WTC11 (cell line): ENCODE results near the gene SULT2B1. TPM values are rescaled to one million over a fixed set of nuclear protein-coding genes. Genes with fewer than 3 reads are reported as not detected.

Experiments used
- ATF1 ChIP-seq: sonication (generic); formaldehyde crosslinking; IDR thresholded peaks from 2 replicates; pipeline ENCODE4 v1.8.1; 2023; ENCODE audit warnings: mild to moderate bottlenecking, moderate library complexity, missing genetic modification reagents
- ELF4 ChIP-seq: sonication (generic); formaldehyde crosslinking; IDR thresholded peaks from 2 replicates; pipeline ENCODE4 v1.8.1; 2022; ENCODE audit warnings: low read depth, mild to moderate bottlenecking, moderate library complexity, missing genetic modification reagents
- ESRRA ChIP-seq: sonication (generic); formaldehyde crosslinking; IDR thresholded peaks from 2 replicates; pipeline ENCODE4 v1.8.1; 2022; ENCODE audit warnings: mild to moderate bottlenecking, missing genetic modification reagents, borderline replicate concordance
- KAT7 ChIP-seq: sonication (generic); formaldehyde crosslinking; IDR thresholded peaks from 2 replicates; pipeline ENCODE4 v1.8.1; 2023; ENCODE audit warnings: missing genetic modification reagents, mild to moderate bottlenecking, borderline replicate concordance
- MYBL2 ChIP-seq: sonication (generic); formaldehyde crosslinking; IDR thresholded peaks from 2 replicates; pipeline ENCODE4 v1.8.1; 2023; ENCODE audit warnings: mild to moderate bottlenecking, moderate library complexity, missing genetic modification reagents
- NR2C2 ChIP-seq: sonication (generic); formaldehyde crosslinking; IDR thresholded peaks from 2 replicates; pipeline ENCODE4 v1.8.0; 2022; ENCODE audit warnings: mild to moderate bottlenecking, missing genetic modification reagents
- OVOL2 ChIP-seq: fragments of 250-450 bp; sonication (Bioruptor Pico); IDR thresholded peaks from 2 replicates; pipeline ENCODE4 v1.9.0; 2021; ENCODE audit warnings: mild to moderate bottlenecking, borderline replicate concordance
- RELA ChIP-seq: sonication (generic); formaldehyde crosslinking; IDR thresholded peaks from 2 replicates; pipeline ENCODE4 v1.8.1; 2022; ENCODE audit warnings: missing genetic modification reagents, mild to moderate bottlenecking, borderline replicate concordance
- TEAD1 ChIP-seq: sonication (generic); formaldehyde crosslinking; IDR thresholded peaks from 2 replicates; pipeline ENCODE4 v1.8.0; 2022; ENCODE audit warnings: mild to moderate bottlenecking, missing genetic modification reagents
- TEAD4 ChIP-seq: sonication (generic); formaldehyde crosslinking; IDR thresholded peaks from 2 replicates; pipeline ENCODE4 v1.8.0; 2022; ENCODE audit warnings: mild to moderate bottlenecking, missing genetic modification reagents
- ZNF121 ChIP-seq: sonication (generic); formaldehyde crosslinking; IDR thresholded peaks from 2 replicates; pipeline ENCODE4 v1.8.0; 2023; ENCODE audit warnings: missing genetic modification reagents
- ZNF416 ChIP-seq: fragments of 250-450 bp; sonication (Bioruptor Pico); IDR thresholded peaks from 2 replicates; pipeline ENCODE4 v1.9.0; 2021; ENCODE audit warnings: mild to moderate bottlenecking, inconsistent platforms
- ZNF671 ChIP-seq: fragments of 250-450 bp; sonication (Bioruptor Pico); IDR thresholded peaks from 2 replicates; pipeline ENCODE4 v1.8.0; 2021; ENCODE audit warnings: mild to moderate bottlenecking
- total RNA-seq: library from RNA; stranded (reverse); gene quantifications from 3 replicates; pipeline ENCODE4 v1.2.3, GENCODE V29; 2021
- TF ChIP-seq, protein P1 (sequence below): sonication (generic); formaldehyde crosslinking; IDR thresholded peaks from 2 replicates; pipeline ENCODE4 v1.8.1; 2023; ENCODE audit warnings: mild to moderate bottlenecking, missing genetic modification reagents, borderline replicate concordance
- TF ChIP-seq, protein P2 (sequence below): fragments of 250-450 bp; sonication (Bioruptor Pico); IDR thresholded peaks from 2 replicates; pipeline ENCODE4 v1.9.0; 2021; ENCODE audit warnings: mild to moderate bottlenecking
- TF ChIP-seq, protein P3 (sequence below): sonication (generic); formaldehyde crosslinking; conservative IDR thresholded peaks from 2 replicates; pipeline ENCODE4 v1.8.1; 2022; ENCODE audit warnings: mild to moderate bottlenecking, missing genetic modification reagents
- TF ChIP-seq, protein P4 (sequence below): fragments of 250-450 bp; sonication (Bioruptor Pico); IDR thresholded peaks from 2 replicates; pipeline ENCODE4 v2.1.2; 2022; ENCODE audit warnings: mild to moderate bottlenecking, moderate library complexity
- TF ChIP-seq, protein P5 (sequence below): sonication (generic); formaldehyde crosslinking; IDR thresholded peaks from 2 replicates; pipeline ENCODE4 v1.8.0; 2022; ENCODE audit warnings: mild to moderate bottlenecking, missing genetic modification reagents
- TF ChIP-seq, protein P6 (sequence below): fragments of 200-600 bp; IDR thresholded peaks from 2 replicates; pipeline ENCODE4 v1.8.0; 2022; ENCODE audit warnings: antibody characterized with exemption
- TF ChIP-seq, protein P7 (sequence below): sonication (generic); formaldehyde crosslinking; IDR thresholded peaks from 2 replicates; pipeline ENCODE4 v1.8.0; 2023; ENCODE audit warnings: mild to moderate bottlenecking, missing genetic modification reagents
- TF ChIP-seq, protein P8 (sequence below): fragments of 250-450 bp; sonication (Bioruptor Pico); IDR thresholded peaks from 2 replicates; pipeline ENCODE4 v1.9.0; 2021; ENCODE audit warnings: moderate library complexity, mild to moderate bottlenecking, inconsistent platforms, borderline replicate concordance

The SULT2B1 gene
- total RNA-seq, 1 experiment from 2014 or later = 0.96 TPM

DNA sequence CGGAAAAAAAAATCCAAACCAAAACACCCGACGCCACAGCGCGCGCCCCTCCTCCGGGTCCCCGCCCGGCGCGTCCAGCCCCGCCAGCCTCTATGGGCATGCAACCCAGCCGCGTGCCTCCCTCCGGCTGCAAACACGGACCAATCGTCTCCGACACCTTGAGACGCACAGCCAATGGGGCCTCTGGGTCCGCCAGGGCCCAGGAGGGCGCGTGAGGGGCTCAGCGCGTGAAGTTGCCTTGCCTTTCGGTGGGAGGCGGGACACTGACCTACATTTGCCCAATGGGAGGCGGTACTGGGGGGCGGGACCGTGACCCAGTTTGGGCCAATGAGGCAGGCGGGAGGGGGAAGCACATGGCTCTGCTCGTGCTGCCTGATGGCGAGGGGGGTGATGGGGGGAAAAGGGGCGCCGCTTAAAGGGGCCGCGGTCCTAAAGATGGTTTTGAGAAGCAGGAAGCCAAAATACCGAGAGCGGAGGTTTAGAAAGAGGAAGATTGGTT is 85.5 kb downstream of the SULT2B1 start (continued):
- TF ChIP-seq ESRRA (CRISPR knock-in tag) = peak; percentile 86; the same call in 1 of the 2 replicates
- no peak for TF ChIP-seq RELA (CRISPR knock-in tag)
- TF ChIP-seq KAT7 (CRISPR knock-in tag) = no peak
- TF ChIP-seq, protein P1, sequence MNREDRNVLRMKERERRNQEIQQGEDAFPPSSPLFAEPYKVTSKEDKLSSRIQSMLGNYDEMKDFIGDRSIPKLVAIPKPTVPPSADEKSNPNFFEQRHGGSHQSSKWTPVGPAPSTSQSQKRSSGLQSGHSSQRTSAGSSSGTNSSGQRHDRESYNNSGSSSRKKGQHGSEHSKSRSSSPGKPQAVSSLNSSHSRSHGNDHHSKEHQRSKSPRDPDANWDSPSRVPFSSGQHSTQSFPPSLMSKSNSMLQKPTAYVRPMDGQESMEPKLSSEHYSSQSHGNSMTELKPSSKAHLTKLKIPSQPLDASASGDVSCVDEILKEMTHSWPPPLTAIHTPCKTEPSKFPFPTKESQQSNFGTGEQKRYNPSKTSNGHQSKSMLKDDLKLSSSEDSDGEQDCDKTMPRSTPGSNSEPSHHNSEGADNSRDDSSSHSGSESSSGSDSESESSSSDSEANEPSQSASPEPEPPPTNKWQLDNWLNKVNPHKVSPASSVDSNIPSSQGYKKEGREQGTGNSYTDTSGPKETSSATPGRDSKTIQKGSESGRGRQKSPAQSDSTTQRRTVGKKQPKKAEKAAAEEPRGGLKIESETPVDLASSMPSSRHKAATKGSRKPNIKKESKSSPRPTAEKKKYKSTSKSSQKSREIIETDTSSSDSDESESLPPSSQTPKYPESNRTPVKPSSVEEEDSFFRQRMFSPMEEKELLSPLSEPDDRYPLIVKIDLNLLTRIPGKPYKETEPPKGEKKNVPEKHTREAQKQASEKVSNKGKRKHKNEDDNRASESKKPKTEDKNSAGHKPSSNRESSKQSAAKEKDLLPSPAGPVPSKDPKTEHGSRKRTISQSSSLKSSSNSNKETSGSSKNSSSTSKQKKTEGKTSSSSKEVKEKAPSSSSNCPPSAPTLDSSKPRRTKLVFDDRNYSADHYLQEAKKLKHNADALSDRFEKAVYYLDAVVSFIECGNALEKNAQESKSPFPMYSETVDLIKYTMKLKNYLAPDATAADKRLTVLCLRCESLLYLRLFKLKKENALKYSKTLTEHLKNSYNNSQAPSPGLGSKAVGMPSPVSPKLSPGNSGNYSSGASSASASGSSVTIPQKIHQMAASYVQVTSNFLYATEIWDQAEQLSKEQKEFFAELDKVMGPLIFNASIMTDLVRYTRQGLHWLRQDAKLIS = 0 out of 2 replicates have a peak, but pooled peaks have one; percentile 41
- TF ChIP-seq ZNF121 (CRISPR knock-in tag) = no peak
- TF ChIP-seq, protein P2, sequence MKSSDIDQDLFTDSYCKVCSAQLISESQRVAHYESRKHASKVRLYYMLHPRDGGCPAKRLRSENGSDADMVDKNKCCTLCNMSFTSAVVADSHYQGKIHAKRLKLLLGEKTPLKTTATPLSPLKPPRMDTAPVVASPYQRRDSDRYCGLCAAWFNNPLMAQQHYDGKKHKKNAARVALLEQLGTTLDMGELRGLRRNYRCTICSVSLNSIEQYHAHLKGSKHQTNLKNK (CRISPR knock-in tag) = no peak
- peak; percentile 73; the same call in 1 of the 2 replicates for TF ChIP-seq ELF4 (CRISPR knock-in tag)
- TF ChIP-seq MYBL2 = peak; percentile 87
- TF ChIP-seq, protein P3, sequence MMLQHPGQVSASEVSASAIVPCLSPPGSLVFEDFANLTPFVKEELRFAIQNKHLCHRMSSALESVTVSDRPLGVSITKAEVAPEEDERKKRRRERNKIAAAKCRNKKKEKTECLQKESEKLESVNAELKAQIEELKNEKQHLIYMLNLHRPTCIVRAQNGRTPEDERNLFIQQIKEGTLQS (CRISPR knock-in tag) = peak; percentile 64; the same call in 1 of the 2 replicates
- no peak for TF ChIP-seq ZNF416
- TF ChIP-seq, protein P4, sequence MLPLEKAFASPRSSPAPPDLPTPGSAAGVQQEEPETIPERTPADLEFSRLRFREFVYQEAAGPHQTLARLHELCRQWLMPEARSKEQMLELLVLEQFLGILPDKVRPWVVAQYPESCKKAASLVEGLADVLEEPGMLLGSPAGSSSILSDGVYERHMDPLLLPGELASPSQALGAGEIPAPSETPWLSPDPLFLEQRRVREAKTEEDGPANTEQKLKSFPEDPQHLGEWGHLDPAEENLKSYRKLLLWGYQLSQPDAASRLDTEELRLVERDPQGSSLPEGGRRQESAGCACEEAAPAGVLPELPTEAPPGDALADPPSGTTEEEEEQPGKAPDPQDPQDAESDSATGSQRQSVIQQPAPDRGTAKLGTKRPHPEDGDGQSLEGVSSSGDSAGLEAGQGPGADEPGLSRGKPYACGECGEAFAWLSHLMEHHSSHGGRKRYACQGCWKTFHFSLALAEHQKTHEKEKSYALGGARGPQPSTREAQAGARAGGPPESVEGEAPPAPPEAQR (CRISPR knock-in tag) = no peak
- TF ChIP-seq, protein P5, sequence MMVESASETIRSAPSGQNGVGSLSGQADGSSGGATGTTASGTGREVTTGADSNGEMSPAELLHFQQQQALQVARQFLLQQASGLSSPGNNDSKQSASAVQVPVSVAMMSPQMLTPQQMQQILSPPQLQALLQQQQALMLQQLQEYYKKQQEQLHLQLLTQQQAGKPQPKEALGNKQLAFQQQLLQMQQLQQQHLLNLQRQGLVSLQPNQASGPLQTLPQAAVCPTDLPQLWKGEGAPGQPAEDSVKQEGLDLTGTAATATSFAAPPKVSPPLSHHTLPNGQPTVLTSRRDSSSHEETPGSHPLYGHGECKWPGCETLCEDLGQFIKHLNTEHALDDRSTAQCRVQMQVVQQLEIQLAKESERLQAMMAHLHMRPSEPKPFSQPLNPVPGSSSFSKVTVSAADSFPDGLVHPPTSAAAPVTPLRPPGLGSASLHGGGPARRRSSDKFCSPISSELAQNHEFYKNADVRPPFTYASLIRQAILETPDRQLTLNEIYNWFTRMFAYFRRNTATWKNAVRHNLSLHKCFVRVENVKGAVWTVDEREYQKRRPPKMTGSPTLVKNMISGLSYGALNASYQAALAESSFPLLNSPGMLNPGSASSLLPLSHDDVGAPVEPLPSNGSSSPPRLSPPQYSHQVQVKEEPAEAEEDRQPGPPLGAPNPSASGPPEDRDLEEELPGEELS (CRISPR knock-in tag) = peak; percentile 94
- TF ChIP-seq NR2C2 (CRISPR knock-in tag) = peak; percentile 61; the same call in 1 of the 2 replicates
- TF ChIP-seq, protein P6, sequence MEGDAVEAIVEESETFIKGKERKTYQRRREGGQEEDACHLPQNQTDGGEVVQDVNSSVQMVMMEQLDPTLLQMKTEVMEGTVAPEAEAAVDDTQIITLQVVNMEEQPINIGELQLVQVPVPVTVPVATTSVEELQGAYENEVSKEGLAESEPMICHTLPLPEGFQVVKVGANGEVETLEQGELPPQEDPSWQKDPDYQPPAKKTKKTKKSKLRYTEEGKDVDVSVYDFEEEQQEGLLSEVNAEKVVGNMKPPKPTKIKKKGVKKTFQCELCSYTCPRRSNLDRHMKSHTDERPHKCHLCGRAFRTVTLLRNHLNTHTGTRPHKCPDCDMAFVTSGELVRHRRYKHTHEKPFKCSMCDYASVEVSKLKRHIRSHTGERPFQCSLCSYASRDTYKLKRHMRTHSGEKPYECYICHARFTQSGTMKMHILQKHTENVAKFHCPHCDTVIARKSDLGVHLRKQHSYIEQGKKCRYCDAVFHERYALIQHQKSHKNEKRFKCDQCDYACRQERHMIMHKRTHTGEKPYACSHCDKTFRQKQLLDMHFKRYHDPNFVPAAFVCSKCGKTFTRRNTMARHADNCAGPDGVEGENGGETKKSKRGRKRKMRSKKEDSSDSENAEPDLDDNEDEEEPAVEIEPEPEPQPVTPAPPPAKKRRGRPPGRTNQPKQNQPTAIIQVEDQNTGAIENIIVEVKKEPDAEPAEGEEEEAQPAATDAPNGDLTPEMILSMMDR = no peak
- TF ChIP-seq ZNF671 (CRISPR knock-in tag) = no peak
- TF ChIP-seq, protein P7, sequence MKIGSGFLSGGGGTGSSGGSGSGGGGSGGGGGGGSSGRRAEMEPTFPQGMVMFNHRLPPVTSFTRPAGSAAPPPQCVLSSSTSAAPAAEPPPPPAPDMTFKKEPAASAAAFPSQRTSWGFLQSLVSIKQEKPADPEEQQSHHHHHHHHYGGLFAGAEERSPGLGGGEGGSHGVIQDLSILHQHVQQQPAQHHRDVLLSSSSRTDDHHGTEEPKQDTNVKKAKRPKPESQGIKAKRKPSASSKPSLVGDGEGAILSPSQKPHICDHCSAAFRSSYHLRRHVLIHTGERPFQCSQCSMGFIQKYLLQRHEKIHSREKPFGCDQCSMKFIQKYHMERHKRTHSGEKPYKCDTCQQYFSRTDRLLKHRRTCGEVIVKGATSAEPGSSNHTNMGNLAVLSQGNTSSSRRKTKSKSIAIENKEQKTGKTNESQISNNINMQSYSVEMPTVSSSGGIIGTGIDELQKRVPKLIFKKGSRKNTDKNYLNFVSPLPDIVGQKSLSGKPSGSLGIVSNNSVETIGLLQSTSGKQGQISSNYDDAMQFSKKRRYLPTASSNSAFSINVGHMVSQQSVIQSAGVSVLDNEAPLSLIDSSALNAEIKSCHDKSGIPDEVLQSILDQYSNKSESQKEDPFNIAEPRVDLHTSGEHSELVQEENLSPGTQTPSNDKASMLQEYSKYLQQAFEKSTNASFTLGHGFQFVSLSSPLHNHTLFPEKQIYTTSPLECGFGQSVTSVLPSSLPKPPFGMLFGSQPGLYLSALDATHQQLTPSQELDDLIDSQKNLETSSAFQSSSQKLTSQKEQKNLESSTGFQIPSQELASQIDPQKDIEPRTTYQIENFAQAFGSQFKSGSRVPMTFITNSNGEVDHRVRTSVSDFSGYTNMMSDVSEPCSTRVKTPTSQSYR (CRISPR knock-in tag) = peak; percentile 60; the same call in 1 of the 2 replicates
- peak; percentile 92 for TF ChIP-seq TEAD1 (CRISPR knock-in tag)
- 0 out of 2 replicates have a peak, but pooled peaks have one; percentile 28 for TF ChIP-seq TEAD4 (CRISPR knock-in tag)
- no peak for TF ChIP-seq OVOL2 (CRISPR knock-in tag)
- TF ChIP-seq, protein P8, sequence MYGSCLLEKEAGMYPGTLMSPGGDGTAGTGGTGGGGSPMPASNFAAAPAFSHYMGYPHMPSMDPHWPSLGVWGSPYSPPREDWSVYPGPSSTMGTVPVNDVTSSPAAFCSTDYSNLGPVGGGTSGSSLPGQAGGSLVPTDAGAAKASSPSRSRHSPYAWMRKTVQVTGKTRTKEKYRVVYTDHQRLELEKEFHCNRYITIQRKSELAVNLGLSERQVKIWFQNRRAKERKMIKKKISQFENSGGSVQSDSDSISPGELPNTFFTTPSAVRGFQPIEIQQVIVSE (CRISPR knock-in tag) = no peak
- no peak for TF ChIP-seq ATF1 (CRISPR knock-in tag)
